ENCODE results near the gene NPB.

DNA sequence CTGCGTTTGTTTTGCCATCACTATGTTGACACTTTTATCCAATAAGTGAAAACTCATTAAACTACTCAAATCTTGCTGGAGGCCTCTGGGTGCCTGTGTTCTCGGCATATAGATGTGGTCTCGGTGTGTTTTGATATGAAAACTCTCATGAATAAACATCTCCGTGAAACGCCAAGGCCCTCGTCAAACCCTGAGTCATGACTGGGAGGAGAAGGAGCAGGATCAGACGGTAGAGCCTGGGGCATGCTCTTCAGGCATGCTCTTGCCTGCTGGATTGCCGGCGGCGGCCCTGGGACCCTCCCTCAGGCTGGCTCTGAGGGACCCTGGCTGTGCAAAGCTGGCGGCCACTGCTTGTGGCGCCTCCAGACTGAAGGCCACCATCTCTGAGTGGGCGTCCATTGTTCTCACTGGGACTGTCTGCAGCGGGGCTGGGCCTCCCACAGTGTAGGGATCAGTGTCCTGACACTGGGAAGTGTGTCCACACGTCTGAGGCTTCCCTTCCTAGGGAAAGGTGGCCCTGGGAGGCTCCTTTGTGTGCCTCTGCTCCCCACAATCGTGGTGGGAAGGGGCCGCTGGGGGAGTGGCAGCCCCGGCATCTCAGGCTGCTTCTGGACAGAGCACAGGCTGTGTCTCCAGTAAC is 1.7 kb upstream of the NPB start:
- TF ChIP-seq, protein P1, sequence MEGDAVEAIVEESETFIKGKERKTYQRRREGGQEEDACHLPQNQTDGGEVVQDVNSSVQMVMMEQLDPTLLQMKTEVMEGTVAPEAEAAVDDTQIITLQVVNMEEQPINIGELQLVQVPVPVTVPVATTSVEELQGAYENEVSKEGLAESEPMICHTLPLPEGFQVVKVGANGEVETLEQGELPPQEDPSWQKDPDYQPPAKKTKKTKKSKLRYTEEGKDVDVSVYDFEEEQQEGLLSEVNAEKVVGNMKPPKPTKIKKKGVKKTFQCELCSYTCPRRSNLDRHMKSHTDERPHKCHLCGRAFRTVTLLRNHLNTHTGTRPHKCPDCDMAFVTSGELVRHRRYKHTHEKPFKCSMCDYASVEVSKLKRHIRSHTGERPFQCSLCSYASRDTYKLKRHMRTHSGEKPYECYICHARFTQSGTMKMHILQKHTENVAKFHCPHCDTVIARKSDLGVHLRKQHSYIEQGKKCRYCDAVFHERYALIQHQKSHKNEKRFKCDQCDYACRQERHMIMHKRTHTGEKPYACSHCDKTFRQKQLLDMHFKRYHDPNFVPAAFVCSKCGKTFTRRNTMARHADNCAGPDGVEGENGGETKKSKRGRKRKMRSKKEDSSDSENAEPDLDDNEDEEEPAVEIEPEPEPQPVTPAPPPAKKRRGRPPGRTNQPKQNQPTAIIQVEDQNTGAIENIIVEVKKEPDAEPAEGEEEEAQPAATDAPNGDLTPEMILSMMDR (IDR thresholded peaks at IDR 0.05) = no peak
- TF ChIP-seq POLR2A (IDR thresholded peaks at IDR 0.05) = no peak
